GM18526 (cell line): ENCODE data around the gene VAV2.

Experiments used
- POLR2A ChIP-seq: IDR thresholded peaks from 3 replicates; pipeline ENCODE4 v1.6.1; 2011; ENCODE audit not compliant: insufficient read length; ENCODE audit errors: extremely low read depth

Gene VAV2

GRCh38 chr9:133855371-133855770 lies 136.8 kb downstream of the VAV2 start:
- TF ChIP-seq POLR2A = no peak

GRCh38 chr9:133854765-133855164 lies 137.4 kb downstream of the VAV2 start:
- TF ChIP-seq POLR2A = no peak

GRCh38 chr9:133854048-133854447 lies 138.1 kb downstream of the VAV2 start:
- no peak for TF ChIP-seq POLR2A

- no peak for TF ChIP-seq POLR2A
Observed at GRCh38 chr9:133853331-133853730, 138.8 kb downstream of the VAV2 start.

- no peak for TF ChIP-seq POLR2A
Observed at GRCh38 chr9:133852431-133852830, 139.7 kb downstream of the VAV2 start.

- no peak for TF ChIP-seq POLR2A
Observed at GRCh38 chr9:133851693-133852092, 140.4 kb downstream of the VAV2 start.

- TF ChIP-seq POLR2A = no peak
Observed at GRCh38 chr9:133850937-133851336, 141.2 kb downstream of the VAV2 start.

GRCh38 chr9:133850161-133850560 lies 142.0 kb downstream of the VAV2 start:
- no peak for TF ChIP-seq POLR2A

GRCh38 chr9:133849110-133849670 lies 142.9 kb downstream of the VAV2 start:
- TF ChIP-seq POLR2A = no peak

GRCh38 chr9:133848471-133849109 lies 143.5 kb downstream of the VAV2 start:
- no peak for TF ChIP-seq POLR2A

- no peak for TF ChIP-seq POLR2A
Observed at GRCh38 chr9:133846483-133847090, 145.5 kb downstream of the VAV2 start.

GRCh38 chr9:133845440-133845839 lies 146.7 kb downstream of the VAV2 start:
- no peak for TF ChIP-seq POLR2A

- TF ChIP-seq POLR2A = no peak
Observed at GRCh38 chr9:133844881-133845410, 147.2 kb downstream of the VAV2 start.

- no peak for TF ChIP-seq POLR2A
Observed at GRCh38 chr9:133844398-133844784, 147.7 kb downstream of the VAV2 start.

- TF ChIP-seq POLR2A = no peak
Observed at GRCh38 chr9:133843751-133844397, 148.2 kb downstream of the VAV2 start.

GRCh38 chr9:133843250-133843649 lies 148.9 kb downstream of the VAV2 start:
- no peak for TF ChIP-seq POLR2A
